HepG2 (cell line): ENCODE results near the gene COX14. TPM values are rescaled to one million over a fixed set of nuclear protein-coding genes. Genes with fewer than 3 reads are reported as not detected.

Experiments used
- ETS1 ChIP-seq: sonication (generic); formaldehyde crosslinking; IDR thresholded peaks from 2 replicates; pipeline ENCODE4 v1.4.0; 2020; ENCODE audit warnings: missing genetic modification reagents
- IKZF4 ChIP-seq: sonication (generic); formaldehyde crosslinking; IDR thresholded peaks from 2 replicates; pipeline ENCODE4 v1.5.1; 2020; ENCODE audit warnings: borderline replicate concordance, mild to moderate bottlenecking, low read depth, missing genetic modification reagents; ENCODE audit errors: not compliant biosample characterization
- PAXIP1 ChIP-seq: sonication (generic); formaldehyde crosslinking; conservative IDR thresholded peaks from 2 replicates; pipeline ENCODE4 v1.4.0; 2020; ENCODE audit warnings: mild to moderate bottlenecking, missing genetic modification reagents, moderate library complexity
- REST ChIP-seq, 2 experiments: IDR thresholded peaks; 2 replicates each; pipeline ENCODE4 v1.6.1; 2011 to 2012; ENCODE audit warnings: low read length in 2 of 2, borderline replicate concordance in 1 of 2, low read depth in 1 of 2, mild to moderate bottlenecking in 1 of 2, moderate library complexity in 1 of 2
- SATB2 ChIP-seq: sonication (generic); formaldehyde crosslinking; IDR thresholded peaks from 2 replicates; pipeline ENCODE4 v1.5.0; 2020; ENCODE audit warnings: missing genetic modification reagents
- ZNF12 ChIP-seq: sonication (generic); formaldehyde crosslinking; IDR thresholded peaks from 2 replicates; pipeline ENCODE4 v1.5.0; 2020; ENCODE audit warnings: missing genetic modification reagents
- ZNF646 ChIP-seq: sonication (generic); formaldehyde crosslinking; IDR thresholded peaks from 2 replicates; pipeline ENCODE4 v1.9.0; 2021; ENCODE audit warnings: mild to moderate bottlenecking, missing genetic modification reagents
- ZNF777 ChIP-seq: sonication (generic); formaldehyde crosslinking; IDR thresholded peaks from 2 replicates; pipeline ENCODE4 v1.4.0; 2020; ENCODE audit warnings: missing genetic modification reagents
- ZNF780A ChIP-seq: sonication (generic); formaldehyde crosslinking; IDR thresholded peaks from 2 replicates; pipeline ENCODE4 v1.8.0; 2022; ENCODE audit warnings: mild to moderate bottlenecking, missing genetic modification reagents, moderate library complexity
- polyA plus RNA-seq, 8 experiments: library from polyadenylated mRNA; depleted of rRNA in 3 of 8; stranded (reverse) in 7 of 8; unstranded in 1 of 8; fragments of >200 nt; fragmentation: Illumina TruSeq in 4 of 8; extraction: Trizol in 4 of 8; gene quantifications; 2 replicates each; pipeline versions ENCODE4 v1.2.1 to v1.2.3, GENCODE V29; 2011 to 2016; ENCODE audit warnings: low read depth in 4 of 8, missing spikeins in 1 of 8, mixed read lengths in 1 of 8; ENCODE audit not compliant: insufficient read depth in 1 of 8
- total RNA-seq, 5 experiments: library from RNA; depleted of rRNA; stranded (reverse); fragments of >200 nt; fragmentation: Illumina TruSeq; extraction: Trizol; gene quantifications; 2 replicates each; pipeline ENCODE4 v1.2.3, GENCODE V29; 2016; ENCODE audit warnings: low read depth in 1 of 5
- TF ChIP-seq, protein P1 (sequence below): IDR thresholded peaks from 2 replicates; pipeline ENCODE4 v1.6.1; 2016; ENCODE audit warnings: missing genetic modification reagents, missing compliant biosample characterization

COX14 gene
- total and polyA plus RNA-seq, 2 of the 13 experiments (the other 11 are each of a cell fraction or from before 2014, with no cell fraction given), result 53.0 to 71.6 TPM

DNA sequence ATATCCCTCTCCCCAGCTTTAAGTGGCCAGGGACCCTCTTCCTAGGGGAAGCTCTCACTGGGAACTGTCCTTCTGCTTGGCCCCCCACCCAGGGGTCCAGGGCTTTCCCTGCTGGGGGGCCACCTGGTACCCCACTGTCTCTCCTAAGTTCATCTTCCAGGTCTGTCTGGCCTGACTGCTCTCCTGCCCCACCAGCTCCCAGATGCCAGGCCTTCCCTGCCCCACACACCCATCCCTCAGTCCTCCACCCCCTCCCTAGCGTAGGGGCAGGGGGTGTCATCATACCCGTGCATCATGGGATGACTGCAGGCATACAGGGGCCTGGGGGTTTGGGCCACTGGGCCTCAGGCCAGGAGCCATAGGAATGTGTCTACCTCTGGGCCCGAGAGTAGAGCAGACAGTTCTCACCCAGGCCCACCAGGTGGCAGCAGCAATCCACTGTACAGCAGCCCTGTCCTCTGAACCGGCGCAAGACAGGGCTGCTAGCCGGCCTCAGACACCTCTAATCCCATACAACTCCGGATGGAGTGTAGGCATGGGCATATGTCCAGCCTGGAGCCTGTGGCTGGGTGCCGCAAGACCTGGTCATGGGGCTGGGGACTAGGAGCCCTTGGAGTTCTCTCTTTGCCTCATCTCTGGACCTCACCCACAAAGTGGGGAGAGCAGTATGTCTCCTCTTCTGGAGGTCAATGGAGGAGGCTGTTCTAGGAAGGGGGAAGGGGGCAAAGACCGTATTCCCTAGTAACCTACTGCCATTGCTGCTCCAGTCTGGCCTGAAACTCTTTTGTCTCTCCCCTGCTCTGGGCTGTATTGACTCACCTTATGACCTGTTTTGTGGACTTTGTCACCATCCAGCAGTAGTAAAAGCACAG is 36.9 kb upstream of the COX14 start (continued):
- no peak for TF ChIP-seq REST (IDR thresholded peaks at IDR 0.05; ENCODE audit: borderline replicate concordance in 1 of 2, low read depth in 1 of 2, low read length in 2 of 2)
- TF ChIP-seq SATB2, result no peak
- TF ChIP-seq ETS1, result no peak
- TF ChIP-seq, protein P1, sequence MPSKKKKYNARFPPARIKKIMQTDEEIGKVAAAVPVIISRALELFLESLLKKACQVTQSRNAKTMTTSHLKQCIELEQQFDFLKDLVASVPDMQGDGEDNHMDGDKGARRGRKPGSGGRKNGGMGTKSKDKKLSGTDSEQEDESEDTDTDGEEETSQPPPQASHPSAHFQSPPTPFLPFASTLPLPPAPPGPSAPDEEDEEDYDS (CRISPR knock-in tag), result peak; percentile 50; the same call in 1 of the 2 replicates
- no peak for TF ChIP-seq IKZF4 (CRISPR knock-in tag)
- TF ChIP-seq ZNF646 (CRISPR knock-in tag), result no peak
- peak; percentile 62 for TF ChIP-seq PAXIP1
- no peak for TF ChIP-seq ZNF780A (CRISPR knock-in tag)
- no peak for TF ChIP-seq ZNF777
- TF ChIP-seq ZNF12 (CRISPR knock-in tag), result no peak
